Endometrium (tissue), 2 donors: ENCODE results near the gene NPHP3.
A peak's percentile ranks its signal among the peaks of the same experiment; 100 is the strongest.
"Not testable (repeated sequence)": the region's sequence is repeated elsewhere in the genome, so short reads cannot be mapped to it uniquely, and the experiment has no call there.

Source experiments
- FAIRE-seq: peaks from 2 replicates; lab custom pipeline; 2012; peaks lifted over from hg19 to GRCh38; lab: Jason Lieb, UNC
- donor health status: control.
- donor health status: control.

Gene NPHP3

DNA sequence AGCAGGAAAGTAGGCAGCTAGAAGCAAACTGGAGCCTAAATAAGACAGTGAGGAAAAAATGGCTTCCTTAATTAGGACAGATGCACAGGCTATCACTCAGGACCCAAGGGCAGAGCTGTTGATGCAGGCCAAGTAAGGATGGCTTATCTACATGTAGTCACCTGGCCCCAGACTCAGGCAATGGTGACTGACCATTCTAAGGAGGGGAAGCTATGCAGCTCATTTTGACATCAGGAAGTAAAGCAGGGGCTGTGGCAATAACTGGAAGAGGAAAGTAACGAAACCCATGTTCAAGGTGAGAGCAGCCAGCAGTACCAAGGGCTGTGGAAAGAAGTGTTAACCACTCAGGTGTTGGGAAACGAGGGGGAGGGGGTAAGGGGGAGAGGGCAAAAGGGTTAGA, 78.8 kb downstream of the NPHP3 start:
- FAIRE-seq, result no peak

DNA sequence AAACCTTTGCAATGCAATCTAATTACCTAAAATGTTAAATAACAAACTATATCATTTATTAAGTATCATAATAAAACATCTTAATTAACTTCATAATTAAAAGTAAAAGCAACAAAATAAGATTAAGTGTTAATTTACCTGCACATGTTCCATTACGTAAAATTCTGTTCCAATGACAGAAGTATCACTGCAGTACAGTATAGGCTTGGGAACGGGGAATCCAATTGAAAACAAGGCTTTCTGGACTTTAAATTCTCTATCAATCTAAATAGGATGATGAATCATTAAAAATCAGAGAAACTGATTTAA, 79.7 kb downstream of the NPHP3 start:
- no peak for FAIRE-seq

DNA sequence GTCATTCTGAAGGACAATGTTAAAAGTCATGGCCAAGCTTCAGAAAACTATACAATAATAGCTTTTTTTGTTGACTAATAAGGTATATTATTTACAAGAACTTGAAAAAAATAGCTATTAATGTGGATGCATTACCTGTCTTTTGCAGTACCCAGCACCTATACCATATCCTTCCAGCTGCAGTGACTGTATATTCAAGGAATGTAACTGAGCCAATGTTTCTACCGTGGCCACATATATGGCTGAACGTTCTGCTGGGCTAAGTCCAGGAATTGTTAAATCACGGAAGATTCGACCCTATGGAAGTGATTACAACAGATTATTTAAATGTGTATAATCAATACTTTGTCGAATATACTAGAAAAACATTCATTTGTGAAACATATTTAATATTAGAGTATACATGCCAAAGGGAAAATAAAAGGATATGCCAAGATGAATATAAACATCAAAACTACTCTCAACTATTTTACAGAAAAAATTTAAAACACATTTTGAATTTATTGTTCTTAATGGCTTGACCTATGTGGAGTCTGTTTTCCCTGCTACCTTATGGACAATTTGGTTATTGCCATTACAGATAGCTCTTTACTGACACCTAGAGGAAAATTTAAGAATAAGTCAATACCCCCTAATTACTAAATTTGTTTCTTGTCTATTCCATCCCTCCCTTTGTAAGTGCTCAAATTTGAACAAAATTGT, 80.2 kb downstream of the NPHP3 start:
- peak; percentile 95 for FAIRE-seq

DNA sequence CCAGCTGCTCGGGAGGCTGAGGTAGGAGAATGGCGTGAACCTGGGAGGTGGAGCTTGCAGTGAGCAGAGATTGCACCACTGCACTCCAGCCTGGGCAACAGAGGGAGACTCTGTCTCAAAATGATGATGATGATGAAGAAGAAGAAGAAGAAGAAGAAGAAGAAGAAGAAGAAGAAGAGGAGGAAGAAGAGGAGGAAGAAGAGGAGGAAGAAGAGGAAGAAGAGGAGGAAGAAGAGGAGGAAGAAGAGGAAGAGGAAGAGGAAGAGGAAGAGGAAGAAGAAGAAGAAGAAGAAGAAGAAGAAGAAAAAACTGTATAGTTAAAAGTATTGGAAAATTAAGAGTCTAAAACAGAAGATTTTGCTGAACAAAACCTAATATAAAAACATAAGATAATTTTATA, 80.8 kb downstream of the NPHP3 start:
- FAIRE-seq, result not testable (repeated sequence)

DNA sequence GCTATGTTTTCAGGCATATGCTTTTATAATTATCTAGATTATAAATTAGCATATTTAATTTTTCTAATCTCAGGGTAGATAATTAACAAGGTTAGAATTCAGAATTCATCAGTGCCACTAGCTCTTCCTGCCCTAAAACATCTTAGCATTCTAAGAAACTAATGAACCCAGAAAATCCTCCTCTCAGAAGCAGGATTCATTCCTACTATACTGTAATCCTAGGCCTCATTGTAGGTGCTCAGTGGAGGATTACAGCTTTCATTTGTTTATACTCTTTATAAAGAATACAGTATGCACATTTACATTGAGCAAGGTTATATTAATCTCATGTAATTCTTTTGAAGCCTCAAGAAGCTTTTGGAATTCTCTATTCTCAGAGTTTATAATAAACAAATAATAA, 83.5 kb downstream of the NPHP3 start:
- no peak for FAIRE-seq

DNA sequence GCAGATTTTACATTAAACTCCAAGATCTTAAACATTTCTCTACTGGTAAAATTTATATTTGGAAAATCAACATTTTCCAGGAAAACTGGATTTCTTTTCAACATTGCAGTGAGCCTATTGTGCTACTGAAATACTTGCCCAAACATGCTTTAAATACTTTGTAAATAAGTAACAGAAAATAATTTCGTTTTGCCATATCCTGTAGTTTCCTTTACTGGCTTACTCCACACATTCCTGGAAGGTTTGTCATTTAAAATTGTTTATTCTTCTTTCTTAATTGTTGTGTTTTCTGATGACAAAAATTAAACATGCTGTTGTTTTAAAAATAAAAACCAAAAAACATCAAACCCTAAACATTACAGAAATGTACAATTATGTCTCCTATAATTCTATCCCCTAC, 84.6 kb downstream of the NPHP3 start:
- peak; percentile 96 for FAIRE-seq

DNA sequence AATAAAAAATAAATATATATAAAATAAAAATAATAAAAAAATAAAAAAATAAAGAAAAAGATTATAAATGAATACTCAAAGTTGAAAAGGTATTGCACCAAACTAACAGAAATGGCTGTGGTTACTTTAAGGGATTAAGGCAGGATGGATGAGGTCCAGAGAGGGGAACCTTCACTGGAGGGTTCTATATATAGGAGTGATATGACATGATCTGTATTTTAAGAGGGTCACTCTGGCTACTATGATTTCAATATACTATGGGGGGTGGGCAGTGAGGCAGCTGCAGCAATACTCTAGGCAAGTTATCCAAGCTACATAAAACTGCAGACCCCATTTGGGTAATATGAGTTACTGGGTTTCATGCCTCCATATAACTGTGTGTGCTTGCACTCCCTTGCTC, 87.2 kb downstream of the NPHP3 start:
- no peak for FAIRE-seq
